NCI-H82 treated with DMSO at 0.1 percent for 48 hours (cell line): Measurements from ENCODE around the gene OLFML3.
A peak's percentile ranks its signal among the peaks of the same experiment; 100 is the strongest.
"Not testable (repeated sequence)": the region's sequence is repeated elsewhere in the genome, so short reads cannot be mapped to it uniquely, and the experiment has no call there.

Experiments used
- DNase-seq: peaks from one replicate; lab custom pipeline; 2025; ENCODE audit not compliant: unreplicated experiment; lab: John Stamatoyannopoulos, UW

Gene OLFML3

DNA sequence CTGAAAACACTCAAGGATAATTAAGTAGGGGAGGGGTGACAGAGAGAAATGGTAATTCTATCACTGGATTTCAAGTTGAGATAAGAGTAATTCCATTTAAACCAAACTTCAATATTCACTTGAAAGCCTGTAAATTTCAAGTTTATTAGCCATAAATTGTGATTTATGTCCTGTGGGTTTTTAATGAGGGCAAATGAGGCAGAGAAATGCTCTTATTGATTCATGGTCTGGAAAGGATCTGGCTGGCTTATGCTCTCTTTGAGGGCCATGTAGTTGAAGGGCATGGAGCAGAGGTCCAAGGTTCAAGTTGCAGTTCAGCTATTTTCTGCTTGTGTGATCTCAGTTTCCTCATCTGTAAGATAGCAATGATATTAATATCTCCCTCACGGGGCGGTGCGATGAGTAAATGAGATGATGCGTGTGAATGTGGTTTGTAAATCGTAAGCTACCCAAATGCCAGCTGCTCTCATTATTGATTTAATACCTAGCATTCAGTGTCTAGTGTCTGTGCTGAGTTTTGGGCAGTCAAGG is 12.3 kb downstream of the OLFML3 start:
- DNase-seq: no peak

- no peak for DNase-seq
These were observed 13.8 kb downstream of the OLFML3 start for GRCh38 chr1:113993072-113993471.

GRCh38 chr1:113993766-113994165 is 14.5 kb downstream of the OLFML3 start:
- DNase-seq: no peak

DNA sequence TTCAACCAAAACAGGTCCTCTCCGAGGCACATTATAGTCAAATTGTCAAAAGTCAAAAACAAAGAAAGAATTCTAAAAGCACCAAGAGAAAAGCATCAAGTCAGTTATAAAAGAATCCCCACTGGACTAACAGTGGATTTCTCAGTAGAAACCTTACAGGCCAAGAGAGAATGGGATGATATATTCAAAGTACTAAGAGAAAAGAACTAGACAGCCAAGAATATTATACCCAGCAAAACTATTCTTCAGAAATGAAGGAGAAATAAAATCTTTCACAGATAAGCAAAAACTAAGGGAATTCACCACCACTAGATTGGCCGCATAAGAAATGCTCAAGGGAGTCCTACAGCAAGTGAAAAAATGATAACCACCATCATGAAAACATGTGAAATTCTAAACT is 16.1 kb downstream of the OLFML3 start:
- DNase-seq: no peak

DNA sequence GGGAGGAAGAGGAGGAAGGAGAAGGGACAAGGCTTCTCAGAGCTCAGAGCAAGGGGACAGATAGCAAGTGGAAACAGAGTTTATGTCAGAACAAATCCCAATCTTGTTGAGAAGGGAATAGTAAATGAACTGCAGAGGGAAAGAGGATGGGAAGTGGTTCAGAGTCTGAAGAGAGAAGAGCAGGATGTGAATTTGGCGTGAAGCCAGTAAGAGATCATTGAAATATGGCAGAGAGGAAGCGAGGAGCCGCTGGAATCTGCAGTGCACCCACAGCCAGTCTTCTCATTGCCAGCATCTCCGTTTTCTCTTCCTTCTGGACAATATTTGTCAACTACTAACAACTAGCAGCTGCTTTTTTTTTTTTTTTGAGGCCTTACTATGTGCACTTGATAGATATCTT is 19.1 kb downstream of the OLFML3 start:
- DNase-seq: no peak

DNA sequence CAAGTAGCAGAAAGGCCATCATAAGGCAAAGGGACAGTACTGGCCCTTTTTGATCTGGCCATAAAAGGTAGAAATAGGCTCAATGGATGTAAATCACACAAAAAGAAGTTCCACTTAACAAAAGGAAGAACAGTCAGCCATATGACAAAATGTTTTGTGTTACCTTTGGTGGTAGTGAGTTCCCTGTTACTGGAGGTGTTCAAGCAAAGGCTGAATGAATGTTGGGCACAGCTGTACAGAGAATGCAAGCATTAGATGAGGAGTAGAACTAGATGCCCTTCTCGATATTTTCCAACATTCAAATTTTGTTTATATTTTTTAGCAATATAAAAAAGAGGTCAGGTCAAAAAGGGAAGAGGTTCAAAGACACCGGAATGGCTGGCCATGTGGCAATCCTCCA is 20.0 kb downstream of the OLFML3 start:
- DNase-seq: no peak

DNA sequence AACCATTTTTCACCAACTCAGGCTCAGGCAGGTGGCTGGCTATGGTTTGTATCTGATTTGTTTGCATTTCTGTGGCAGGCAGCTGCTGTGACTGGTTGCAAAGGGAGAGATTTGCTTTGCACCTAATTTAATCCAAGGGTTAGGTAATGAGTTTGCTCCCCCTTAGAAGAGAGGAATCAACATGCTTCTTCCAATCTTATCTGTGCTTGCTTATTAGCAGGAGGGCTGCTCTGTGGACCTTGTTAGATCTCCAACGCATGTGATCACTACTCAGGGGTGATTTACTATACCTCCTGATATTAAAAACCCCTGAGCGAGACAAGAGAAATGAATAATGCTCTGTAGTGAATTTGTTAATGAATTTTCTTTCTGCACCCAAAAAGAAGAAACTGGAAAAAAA is 20.5 kb downstream of the OLFML3 start:
- DNase-seq: no peak

DNA sequence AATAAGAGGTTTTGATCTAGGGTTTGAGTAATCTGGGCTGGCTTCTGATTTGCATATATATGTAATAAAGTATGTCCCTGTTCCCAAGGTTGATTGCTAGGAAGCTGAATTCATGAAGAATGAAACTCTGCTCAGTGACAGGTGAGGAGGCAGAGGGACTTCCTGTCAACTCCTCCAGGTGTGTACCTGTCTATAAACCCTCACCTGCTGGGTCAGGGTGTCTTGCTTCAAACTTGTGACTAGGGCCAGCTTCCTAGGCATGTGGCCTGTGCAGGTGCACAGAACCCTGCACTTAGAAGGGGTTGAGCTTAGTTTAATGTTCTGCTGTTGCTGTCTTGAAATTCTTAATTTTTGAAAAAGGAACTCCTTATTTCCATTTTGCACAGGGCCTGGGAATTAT is 21.1 kb downstream of the OLFML3 start:
- DNase-seq: no peak

DNA sequence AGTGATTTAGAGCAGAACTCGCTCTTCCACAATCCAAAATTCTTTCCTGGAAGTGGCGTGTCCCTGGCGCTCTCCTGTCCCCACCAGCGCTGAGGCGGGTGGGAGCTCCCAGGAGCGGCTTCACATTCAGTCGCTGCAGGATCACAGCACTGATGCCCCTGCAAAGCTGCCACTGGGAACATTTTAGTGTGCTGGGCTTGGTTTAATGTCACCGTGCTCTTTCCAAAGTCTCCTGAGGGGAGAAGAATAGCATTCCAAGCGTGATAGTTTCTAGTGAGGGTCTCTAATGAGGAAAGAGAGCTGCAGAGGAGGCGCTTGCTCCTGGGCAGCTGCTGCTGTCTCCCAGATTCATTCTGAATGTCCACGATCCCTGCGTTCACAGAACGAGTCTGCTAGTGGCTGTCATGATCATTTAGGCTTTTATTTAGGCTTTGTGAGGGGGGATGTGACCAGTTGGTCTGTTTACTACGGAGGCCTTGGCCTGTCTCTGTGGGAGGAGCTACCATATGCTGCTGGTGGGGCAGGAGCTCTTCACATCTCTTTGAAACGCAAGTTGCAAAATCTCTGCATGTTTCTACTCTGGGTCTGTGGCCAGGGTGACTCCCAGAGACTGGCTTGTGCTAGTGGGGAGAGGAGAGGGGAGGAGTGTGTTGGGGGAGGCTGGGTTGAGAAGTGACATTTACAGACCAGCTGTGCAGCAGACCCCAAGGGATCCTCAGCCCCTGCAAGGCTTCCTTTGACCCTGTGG is 23.4 kb downstream of the OLFML3 start:
- no peak for DNase-seq

GRCh38 chr1:114003431-114003830 is 24.2 kb downstream of the OLFML3 start:
- DNase-seq: no peak

- not testable (repeated sequence) for DNase-seq
These were observed 27.6 kb downstream of the OLFML3 start for GRCh38 chr1:114006825-114007224.

- no peak for DNase-seq
These were observed 29.2 kb downstream of the OLFML3 start for GRCh38 chr1:114008480-114008941.

DNA sequence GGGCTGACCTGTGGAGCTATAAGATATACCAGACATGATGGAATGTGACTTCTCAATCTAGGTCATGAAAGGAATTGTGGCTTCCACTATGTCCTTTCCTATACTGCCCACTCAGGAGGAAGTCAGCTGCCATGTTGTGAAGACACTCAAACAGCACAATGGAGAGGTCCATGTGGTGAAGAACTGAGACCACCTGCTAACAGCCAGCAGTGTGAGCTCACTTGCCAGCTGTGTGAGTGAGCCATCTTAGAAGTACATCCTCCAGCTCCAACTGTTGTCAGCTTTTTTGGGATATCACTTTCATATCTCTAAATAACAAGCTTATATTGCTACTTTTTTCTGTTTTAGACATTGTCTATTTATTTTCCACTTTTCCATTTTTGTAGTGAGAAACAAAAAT is 29.7 kb downstream of the OLFML3 start:
- DNase-seq: no peak

- DNase-seq: no peak
These were observed 30.1 kb downstream of the OLFML3 start for GRCh38 chr1:114009393-114009792.

DNA sequence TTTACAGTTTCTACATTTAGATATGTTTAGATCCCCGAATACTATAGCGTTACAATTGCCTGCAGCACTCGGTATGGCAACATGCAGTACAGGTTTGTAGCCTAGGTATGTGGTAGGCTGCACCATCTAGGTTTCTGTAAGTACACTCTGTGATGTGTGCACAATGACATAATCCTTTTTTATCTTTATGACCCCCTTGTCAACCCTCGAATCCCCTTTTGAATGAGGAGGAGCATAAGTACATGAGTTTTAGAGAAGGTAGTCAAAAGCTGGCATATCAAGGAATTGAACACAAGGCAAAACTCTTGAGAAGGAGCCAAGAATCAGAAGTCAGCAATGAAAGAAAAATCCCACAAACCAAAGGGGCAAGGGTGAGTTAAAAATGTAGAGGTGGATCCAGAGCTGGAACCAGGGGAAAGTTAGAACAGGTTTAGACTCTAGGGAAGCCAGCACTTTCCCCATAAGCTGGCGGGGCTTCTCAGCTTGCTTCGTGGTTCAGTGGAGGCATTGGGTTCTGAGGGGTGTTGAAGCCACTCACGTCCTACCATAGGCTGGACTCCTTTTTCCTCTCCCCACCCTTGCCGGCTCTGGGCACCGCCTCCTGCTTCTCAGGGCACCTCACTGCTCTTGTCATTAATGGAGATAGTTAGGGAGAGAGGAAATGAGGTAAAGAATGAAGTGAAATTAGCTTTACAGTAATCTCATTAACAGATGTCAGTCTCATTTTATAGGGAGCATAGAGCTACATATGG is 31.3 kb downstream of the OLFML3 start:
- no peak for DNase-seq

DNA sequence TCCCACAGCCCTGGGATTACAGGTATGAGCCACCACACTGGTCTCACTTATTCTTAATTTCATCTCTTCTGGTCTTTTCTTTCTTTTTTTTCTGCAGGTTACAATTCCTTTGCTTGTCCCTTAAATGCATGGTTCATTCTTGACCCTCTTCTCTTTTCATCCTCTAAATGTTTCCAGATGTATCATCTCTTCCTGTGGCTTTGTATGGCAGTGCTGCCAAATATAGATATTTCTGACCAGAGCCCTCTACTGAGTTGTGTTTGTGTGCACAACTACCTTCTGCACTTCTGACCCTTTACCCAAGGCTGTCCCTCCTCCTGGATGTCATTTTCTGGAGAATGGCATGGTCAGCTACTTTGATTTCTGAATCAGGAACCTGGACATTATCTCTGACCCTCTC is 32.5 kb downstream of the OLFML3 start:
- DNase-seq: no peak

GRCh38 chr1:114015075-114015474 is 35.8 kb downstream of the OLFML3 start:
- DNase-seq: no peak

DNA sequence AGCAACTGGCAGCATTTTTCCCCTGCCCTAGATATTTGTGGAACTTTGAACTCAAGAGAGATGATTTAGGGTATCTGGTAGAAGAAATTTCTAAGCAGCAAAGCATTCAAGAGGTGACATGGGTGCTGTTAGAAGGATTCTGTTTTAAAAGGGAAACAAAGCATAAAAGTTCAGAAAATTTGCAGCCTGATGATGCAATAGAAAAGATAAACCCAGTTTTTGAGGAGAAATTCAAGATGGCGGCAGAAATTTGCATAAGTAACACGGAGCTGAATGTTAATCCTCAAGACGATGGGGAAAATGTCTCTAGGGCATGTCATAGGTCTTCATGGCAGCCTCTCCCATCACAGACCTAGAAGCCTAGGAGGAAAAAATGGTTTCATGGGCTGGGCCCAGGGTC is 40.5 kb downstream of the OLFML3 start:
- DNase-seq: not testable (repeated sequence)

DNA sequence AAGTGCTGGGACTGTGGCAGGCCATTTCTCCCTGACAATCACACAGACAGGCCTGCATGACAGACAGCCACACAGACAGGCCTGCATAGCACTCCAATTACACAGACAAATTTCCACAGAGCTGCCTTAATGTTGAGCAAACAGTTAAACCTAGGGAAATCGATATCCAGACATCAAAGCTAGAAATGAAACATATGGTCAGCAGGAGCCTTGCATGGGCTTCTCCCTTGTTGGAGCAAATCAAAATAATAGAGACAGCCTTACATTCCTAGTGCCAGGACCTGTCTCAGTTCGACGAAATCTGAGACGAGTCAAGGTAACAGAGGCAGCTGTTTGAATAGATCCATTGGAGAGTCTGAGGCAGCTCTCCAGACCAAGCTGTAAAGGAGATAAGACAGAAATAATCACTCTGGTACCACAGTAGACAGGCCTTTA is 42.4 kb downstream of the OLFML3 start:
- DNase-seq: no peak

DNA sequence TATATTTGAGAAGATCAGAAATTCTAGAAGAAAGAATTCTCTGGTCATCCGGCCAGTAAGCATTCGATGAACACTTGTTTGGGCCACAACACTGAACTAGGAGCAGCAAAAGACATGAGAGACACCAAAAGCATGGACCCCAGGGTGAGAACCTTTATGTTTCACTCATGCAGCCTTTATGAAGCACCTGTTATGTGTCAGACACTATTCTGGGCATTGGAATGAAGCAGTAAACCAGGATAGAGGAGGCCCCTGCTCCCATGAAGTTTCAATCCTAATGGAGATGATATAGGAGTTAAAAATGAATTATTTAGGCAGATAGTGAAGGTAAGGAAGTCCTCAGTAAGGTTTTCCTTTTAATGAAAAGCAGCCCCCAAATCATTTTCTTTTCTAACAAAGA is 43.6 kb downstream of the OLFML3 start:
- no peak for DNase-seq

GRCh38 chr1:114023377-114023776 is 44.1 kb downstream of the OLFML3 start:
- DNase-seq: peak; percentile 92

- DNase-seq: peak; percentile 37
These were observed 44.8 kb downstream of the OLFML3 start for GRCh38 chr1:114024049-114024448.
